Measurements from ENCODE around the gene MLYCD. TPM values are rescaled to one million over a fixed set of nuclear protein-coding genes. Genes with fewer than 3 reads are reported as not detected.

Gene MLYCD
- total RNA-seq, 1 donor = 2.6 TPM

DNA sequence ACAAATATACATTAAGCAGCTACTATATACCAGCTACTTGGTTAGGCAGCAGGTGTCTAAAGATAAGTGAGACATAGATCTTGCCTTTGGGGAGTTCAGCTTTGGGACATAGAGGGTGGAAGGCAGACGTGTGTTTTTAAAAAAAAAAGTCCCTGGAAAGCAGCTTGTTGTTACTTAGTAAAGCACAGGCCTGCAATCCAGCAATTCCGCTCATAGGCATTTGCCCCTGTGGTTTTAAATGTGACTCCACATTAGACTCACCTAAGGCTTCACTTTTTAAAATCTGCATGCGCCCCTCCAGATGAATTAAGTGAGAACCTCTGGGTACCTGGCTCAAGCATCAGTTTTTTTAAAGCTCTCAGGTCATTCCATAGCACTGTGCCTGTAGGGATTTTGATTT lies 7.2 kb upstream of the MLYCD start:
- TF ChIP-seq, protein P1, sequence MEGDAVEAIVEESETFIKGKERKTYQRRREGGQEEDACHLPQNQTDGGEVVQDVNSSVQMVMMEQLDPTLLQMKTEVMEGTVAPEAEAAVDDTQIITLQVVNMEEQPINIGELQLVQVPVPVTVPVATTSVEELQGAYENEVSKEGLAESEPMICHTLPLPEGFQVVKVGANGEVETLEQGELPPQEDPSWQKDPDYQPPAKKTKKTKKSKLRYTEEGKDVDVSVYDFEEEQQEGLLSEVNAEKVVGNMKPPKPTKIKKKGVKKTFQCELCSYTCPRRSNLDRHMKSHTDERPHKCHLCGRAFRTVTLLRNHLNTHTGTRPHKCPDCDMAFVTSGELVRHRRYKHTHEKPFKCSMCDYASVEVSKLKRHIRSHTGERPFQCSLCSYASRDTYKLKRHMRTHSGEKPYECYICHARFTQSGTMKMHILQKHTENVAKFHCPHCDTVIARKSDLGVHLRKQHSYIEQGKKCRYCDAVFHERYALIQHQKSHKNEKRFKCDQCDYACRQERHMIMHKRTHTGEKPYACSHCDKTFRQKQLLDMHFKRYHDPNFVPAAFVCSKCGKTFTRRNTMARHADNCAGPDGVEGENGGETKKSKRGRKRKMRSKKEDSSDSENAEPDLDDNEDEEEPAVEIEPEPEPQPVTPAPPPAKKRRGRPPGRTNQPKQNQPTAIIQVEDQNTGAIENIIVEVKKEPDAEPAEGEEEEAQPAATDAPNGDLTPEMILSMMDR (IDR thresholded peaks at IDR 0.05; ENCODE audit: insufficient read depth, low read depth, low read length) = no peak
- H3K4me3 ChIP-seq (ENCODE audit: low read depth, low read length) = no peak overlapping the region
- no peak for DNase-seq (ENCODE audit: low read depth)

GRCh38 chr16:83895243-83895642 lies 3.7 kb upstream of the MLYCD start:
- no peak for DNase-seq (ENCODE audit: low read depth)
- TF ChIP-seq, protein P1 (IDR thresholded peaks at IDR 0.05; ENCODE audit: insufficient read depth, low read depth, low read length) = no peak
- H3K4me3 ChIP-seq (ENCODE audit: low read depth, low read length) = no peak overlapping the region

DNA sequence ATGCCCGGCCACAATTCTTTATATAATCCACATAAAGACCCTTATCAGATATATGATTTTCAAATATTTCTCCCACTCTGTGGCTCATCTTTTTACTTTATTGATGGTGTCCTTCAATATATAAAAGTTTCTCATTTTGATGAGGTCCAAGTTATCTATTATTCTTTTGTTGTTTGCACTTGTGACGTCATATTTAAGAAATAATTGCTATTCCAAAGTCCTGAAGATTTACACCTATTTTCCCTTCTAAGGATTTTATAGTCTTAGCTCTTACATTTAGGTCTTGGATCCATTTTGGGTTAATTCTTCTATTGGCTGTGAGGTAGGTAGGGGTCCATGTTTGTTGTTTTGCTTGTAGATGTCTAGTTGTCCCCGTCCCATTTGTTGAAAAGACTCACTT lies 3.0 kb upstream of the MLYCD start:
- TF ChIP-seq, protein P1 (IDR thresholded peaks at IDR 0.05; ENCODE audit: insufficient read depth, low read depth, low read length) = no peak
- no peak for DNase-seq (ENCODE audit: low read depth)
- H3K4me3 ChIP-seq (ENCODE audit: low read depth, low read length) = no peak overlapping the region

GRCh38 chr16:83899272-83899897 lies 470 bp downstream of the MLYCD start:
- DNase-seq (ENCODE audit: low read depth) = peak; percentile 74
- TF ChIP-seq, protein P1 (IDR thresholded peaks at IDR 0.05; ENCODE audit: insufficient read depth, low read depth, low read length) = no peak
- H3K4me3 ChIP-seq (ENCODE audit: low read depth, low read length) = peak overlapping the region; percentile 65

DNA sequence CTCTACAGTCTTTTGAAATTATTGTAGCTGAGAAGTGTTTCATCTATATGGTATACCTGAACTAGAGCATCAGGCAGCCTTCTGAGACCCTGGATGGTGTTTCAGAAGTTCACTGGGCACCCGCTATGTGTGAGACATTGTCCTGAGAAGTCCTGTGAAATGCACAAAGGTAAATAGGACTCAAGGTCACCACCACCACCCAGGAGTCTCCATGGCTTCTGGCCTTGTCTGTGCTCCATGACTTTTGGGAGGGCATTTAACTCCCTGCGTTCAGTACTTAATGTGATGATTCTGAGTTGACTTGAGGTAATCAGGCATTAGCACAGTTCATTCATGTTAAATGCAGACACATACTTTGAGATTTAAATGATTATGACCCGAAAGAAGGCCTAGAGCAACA lies 1.1 kb downstream of the MLYCD start:
- H3K4me3 ChIP-seq (ENCODE audit: low read depth, low read length) = peak overlapping the region; percentile 65
- TF ChIP-seq, protein P1 (IDR thresholded peaks at IDR 0.05; ENCODE audit: insufficient read depth, low read depth, low read length) = no peak
- no peak for DNase-seq (ENCODE audit: low read depth)

DNA sequence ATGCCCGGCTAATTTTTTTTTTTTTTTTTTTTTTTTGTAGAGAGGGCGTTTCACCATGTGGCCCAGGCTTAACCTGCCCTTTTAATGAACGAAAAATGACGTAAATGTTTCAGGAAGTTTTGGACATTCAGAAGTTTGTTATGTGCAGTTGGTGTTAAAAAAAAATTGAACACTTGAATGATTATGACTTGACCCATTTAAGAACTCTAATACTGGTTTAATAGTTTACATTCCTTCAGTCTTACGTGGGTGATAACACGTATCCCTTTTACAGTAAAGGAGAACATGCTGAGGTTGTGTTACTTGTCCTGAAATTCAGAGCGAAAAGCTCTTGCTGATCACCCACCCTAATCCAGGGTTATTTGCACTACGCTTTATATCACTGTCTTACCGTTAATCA lies 1.7 kb downstream of the MLYCD start:
- TF ChIP-seq, protein P1 (IDR thresholded peaks at IDR 0.05; ENCODE audit: insufficient read depth, low read depth, low read length) = no peak
- no peak overlapping the region for H3K4me3 ChIP-seq (ENCODE audit: low read depth, low read length)
- peak; percentile 13 for DNase-seq (ENCODE audit: low read depth)

GRCh38 chr16:83901101-83901500 lies 2.2 kb downstream of the MLYCD start:
- H3K4me3 ChIP-seq (ENCODE audit: low read depth, low read length) = no peak overlapping the region
- TF ChIP-seq, protein P1 (IDR thresholded peaks at IDR 0.05; ENCODE audit: insufficient read depth, low read depth, low read length) = no peak
- DNase-seq (ENCODE audit: low read depth) = no peak

Measured in fibroblast of villous mesenchyme (primary cell).